PC-3 (cell line): ENCODE results near the gene NIM1K. TPM values are rescaled to one million over a fixed set of nuclear protein-coding genes. Genes with fewer than 3 reads are reported as not detected.

ENCODE experiments used
- ATAC-seq: fragments of 200-7000 bp; cut with Tn5 transposase; 2 replicates; pipeline ENCODE4 v1.9.1; 2020; ENCODE audit warnings: mild to moderate bottlenecking, moderate library complexity
- BruUV-seq: library from RNA; stranded (reverse); fragments of 400-500 nt; replicated peaks from 2 replicates; lab custom pipeline; 2021; lab: Mats Ljungman, UMichigan
- CTCF ChIA-PET: fragments of 300-600 bp; sonication (Branson Sonifier 250); formaldehyde crosslinking; loops from one replicate; lab custom pipeline; 2022; ENCODE audit warnings: antibody characterized with exemption; lab: Charles Lee
- POLR2A ChIA-PET: fragments of 300-600 bp; sonication (Branson Sonifier 250); formaldehyde crosslinking; loops from one replicate; lab custom pipeline; 2022; ENCODE audit warnings: antibody characterized with exemption; ENCODE audit not compliant: unreplicated experiment; lab: Charles Lee
- DNase-seq: peaks from one replicate; pipeline ENCODE4 v3.0.0-alpha.2; 2015
- H2AFZ ChIP-seq: fragments of 300-600 bp; sonication (generic); 2 replicates; pipeline ENCODE4 v1.6.0; 2016; ENCODE audit warnings: antibody characterized with exemption, low read length
- H3F3A ChIP-seq: fragments of 300-600 bp; sonication (generic); one replicate; pipeline ENCODE4 v1.6.0; 2017; ENCODE audit warnings: antibody characterized with exemption, low read length, control low read depth, mild to moderate bottlenecking; ENCODE audit not compliant: unreplicated experiment
- H3K27ac ChIP-seq: fragments of 300-600 bp; sonication (generic); 2 replicates; pipeline ENCODE4 v1.5.1; 2016; ENCODE audit warnings: mild to moderate bottlenecking, low read length
- H3K27me3 ChIP-seq: fragments of 300-600 bp; sonication (generic); 2 replicates; pipeline ENCODE4 v1.6.1; 2016; ENCODE audit warnings: low read length, mixed read lengths
- H3K36me3 ChIP-seq: fragments of 300-600 bp; sonication (generic); 2 replicates; pipeline ENCODE4 v1.6.1; 2016; ENCODE audit warnings: low read depth, mixed run types, low read length, mixed read lengths
- H3K4me1 ChIP-seq: fragments of 300-600 bp; sonication (generic); 2 replicates; pipeline ENCODE4 v1.5.1; 2016; ENCODE audit warnings: low read length; ENCODE audit not compliant: insufficient read depth
- H3K4me2 ChIP-seq: fragments of 300-600 bp; sonication (generic); 2 replicates; pipeline ENCODE4 v1.6.0; 2016; ENCODE audit warnings: low read length
- H3K4me3 ChIP-seq: fragments of 300-600 bp; sonication (generic); 2 replicates; pipeline ENCODE4 v1.5.1; 2016; ENCODE audit warnings: mild to moderate bottlenecking, low read length, mixed read lengths
- H3K79me2 ChIP-seq: fragments of 300-600 bp; sonication (generic); 2 replicates; pipeline ENCODE4 v1.6.1; 2017; ENCODE audit warnings: low read length, mixed read lengths
- H3K9ac ChIP-seq: fragments of 300-600 bp; sonication (generic); 2 replicates; pipeline ENCODE4 v1.6.0; 2016; ENCODE audit warnings: mild to moderate bottlenecking, low read length
- H3K9me2 ChIP-seq: fragments of 300-600 bp; sonication (generic); replicated peaks from 2 replicates; pipeline ENCODE4 v1.6.1; 2016; ENCODE audit warnings: mixed run types, low read length, mixed read lengths
- H3K9me3 ChIP-seq: fragments of 300-600 bp; sonication (generic); 2 replicates; pipeline ENCODE4 v1.6.1; 2016; ENCODE audit warnings: low read length, mixed read lengths
- H4K20me1 ChIP-seq: fragments of 300-600 bp; sonication (generic); 2 replicates; pipeline ENCODE4 v1.6.1; 2016; ENCODE audit warnings: low read length, mixed read lengths
- CTCF ChIP-seq: fragments of 300-600 bp; sonication (generic); conservative IDR thresholded peaks from 2 replicates; pipeline ENCODE4 v1.5.1; 2017; ENCODE audit warnings: antibody characterized with exemption, low read depth, mild to moderate bottlenecking, low read length
- EZH2 ChIP-seq: fragments of 300-600 bp; sonication (generic); IDR thresholded peaks from one replicate; pipeline ENCODE4 v1.6.1; 2017; ENCODE audit warnings: antibody characterized with exemption, mild to moderate bottlenecking, low read length; ENCODE audit not compliant: unreplicated experiment
- EZH2phosphoT487 ChIP-seq: fragments of 300-600 bp; sonication (generic); IDR thresholded peaks from 2 replicates; pipeline ENCODE4 v1.6.1; 2018; ENCODE audit warnings: mild to moderate bottlenecking, antibody characterized with exemption, low read length, borderline replicate concordance
- intact Hi-C: fragments of 100-400 bp; cut with micrococcal nuclease; formaldehyde crosslinking; loops from 2 replicates; pipeline ENCODE4 v1.9.0; 2023
- total RNA-seq: library from RNA; depleted of rRNA; stranded (reverse); fragments of >200 nt; gene quantifications from 2 replicates; pipeline ENCODE4 v1.2.3, GENCODE V29; 2014

NIM1K gene
- total RNA-seq, 1 experiment from 2014 or later: 0.26 TPM

DNA sequence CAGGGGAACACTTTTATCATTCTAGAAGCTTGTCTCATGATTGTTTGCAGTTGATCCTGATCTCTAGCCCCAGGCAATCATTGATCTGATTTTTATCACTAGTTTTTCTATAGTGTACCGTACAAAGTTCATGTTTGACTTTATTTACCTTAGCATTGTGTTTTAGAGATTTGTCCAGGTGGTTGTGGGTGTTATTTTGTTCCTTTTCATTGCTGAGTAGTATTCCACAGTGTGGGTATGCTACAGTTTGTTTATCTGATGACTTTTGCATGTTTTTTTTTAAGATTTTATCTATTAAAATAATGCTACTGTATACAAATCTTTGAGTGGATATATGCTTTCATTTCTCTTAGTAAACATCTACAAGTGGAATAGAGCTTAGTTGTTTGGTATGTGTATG lies 45.1 kb upstream of the NIM1K start:
- no peak for TF ChIP-seq CTCF
- H3K4me2 ChIP-seq: no peak overlapping the region
- no peak for DNase-seq
- no peak for ATAC-seq
- no TSS peak for BruUV-seq
- no peaks in the 10 kb centered on the region for H3F3A ChIP-seq
- ChIA-PET CTCF (no interaction called here), POLR2A (no interaction called here)
- H3K4me3 ChIP-seq: no peak overlapping the region
- intact Hi-C loops: no loop called here
- H3K9me2 ChIP-seq: no peaks in the 10 kb centered on the region
- H4K20me1 ChIP-seq: 0 out of 2 replicates have a peak, but pooled peaks cover 5% of the 10 kb centered on the region
- no peaks in the 10 kb centered on the region for H3K27me3 ChIP-seq
- H3K9me3 ChIP-seq: no peaks in the 10 kb centered on the region
- no peak overlapping the region for H3K27ac ChIP-seq
- H3K4me1 ChIP-seq: no peaks in the 10 kb centered on the region
- no peak overlapping the region for H3K9ac ChIP-seq
- H2AFZ ChIP-seq: no peak overlapping the region
- peaks cover 25% of the 10 kb centered on the region for H3K79me2 ChIP-seq
- H3K36me3 ChIP-seq: peaks cover 33% of the 10 kb centered on the region; the same call in 1 of the 2 replicates

- no peak for TF ChIP-seq EZH2
- TF ChIP-seq EZH2phosphoT487: no peak
- TF ChIP-seq CTCF: no peak
- no TSS peak for BruUV-seq
- Histone ChIP-seq H3K9ac (no peak overlapping the region), H3K9me2 (no peaks in the 10 kb centered on the region), H3K4me1 (no peaks in the 10 kb centered on the region), H3F3A (no peaks in the 10 kb centered on the region), H3K27me3 (no peaks in the 10 kb centered on the region), H3K36me3 (peaks cover 33% of the 10 kb centered on the region; the same call in 1 of the 2 replicates), H3K27ac (no peak overlapping the region), H3K4me2 (no peak overlapping the region), H3K9me3 (no peaks in the 10 kb centered on the region), H2AFZ (no peak overlapping the region), H3K4me3 (no peak overlapping the region), H4K20me1 (0 out of 2 replicates have a peak, but pooled peaks cover 5% of the 10 kb centered on the region), H3K79me2 (peaks cover 25% of the 10 kb centered on the region)
- ChIA-PET POLR2A (interaction anchor here (0.5 kb wide), 1 partner anchor 26 kb away, joined by 5 read pairs; no protein-coding TSS in a partner anchor), CTCF (no interaction called here)
- intact Hi-C loops: no loop called here
- no peak for ATAC-seq
- no peak for DNase-seq
Measured at GRCh38 chr5:43148417-43148816, 43.6 kb upstream of the NIM1K start.

- Histone ChIP-seq H3K4me2 (no peak overlapping the region), H3K9me3 (no peaks in the 10 kb centered on the region), H3K27ac (no peak overlapping the region), H3K4me1 (no peaks in the 10 kb centered on the region), H4K20me1 (0 out of 2 replicates have a peak, but pooled peaks cover 5% of the 10 kb centered on the region), H3K27me3 (no peaks in the 10 kb centered on the region), H3K4me3 (no peak overlapping the region), H2AFZ (no peak overlapping the region), H3K9ac (no peak overlapping the region), H3K79me2 (peaks cover 25% of the 10 kb centered on the region), H3K9me2 (no peaks in the 10 kb centered on the region), H3K36me3 (peaks cover 35% of the 10 kb centered on the region; the same call in 1 of the 2 replicates), H3F3A (no peaks in the 10 kb centered on the region)
- TF ChIP-seq CTCF (no peak), EZH2 (no peak), EZH2phosphoT487 (no peak)
- ChIA-PET CTCF (no interaction called here), POLR2A (no interaction called here)
- DNase-seq (no peak), ATAC-seq (no peak)
- intact Hi-C loops: no loop called here
- no TSS peak for BruUV-seq
Measured at GRCh38 chr5:43149231-43149630, 42.8 kb upstream of the NIM1K start.
